HG02885 (cell line): ENCODE data around the gene FARS2.
A peak's percentile ranks its signal among the peaks of the same experiment; 100 is the strongest.

Experiments
- ATAC-seq: cut with Tn5 transposase; IDR thresholded peaks from one replicate; pipeline ENCODE4 v1.9.1; 2021; ENCODE audit warnings: mild to moderate bottlenecking; ENCODE audit not compliant: unreplicated experiment, poor library complexity

Gene FARS2

GRCh38 chr6:5644523-5645185, 383.3 kb downstream of the FARS2 start:
- no peak for ATAC-seq

DNA sequence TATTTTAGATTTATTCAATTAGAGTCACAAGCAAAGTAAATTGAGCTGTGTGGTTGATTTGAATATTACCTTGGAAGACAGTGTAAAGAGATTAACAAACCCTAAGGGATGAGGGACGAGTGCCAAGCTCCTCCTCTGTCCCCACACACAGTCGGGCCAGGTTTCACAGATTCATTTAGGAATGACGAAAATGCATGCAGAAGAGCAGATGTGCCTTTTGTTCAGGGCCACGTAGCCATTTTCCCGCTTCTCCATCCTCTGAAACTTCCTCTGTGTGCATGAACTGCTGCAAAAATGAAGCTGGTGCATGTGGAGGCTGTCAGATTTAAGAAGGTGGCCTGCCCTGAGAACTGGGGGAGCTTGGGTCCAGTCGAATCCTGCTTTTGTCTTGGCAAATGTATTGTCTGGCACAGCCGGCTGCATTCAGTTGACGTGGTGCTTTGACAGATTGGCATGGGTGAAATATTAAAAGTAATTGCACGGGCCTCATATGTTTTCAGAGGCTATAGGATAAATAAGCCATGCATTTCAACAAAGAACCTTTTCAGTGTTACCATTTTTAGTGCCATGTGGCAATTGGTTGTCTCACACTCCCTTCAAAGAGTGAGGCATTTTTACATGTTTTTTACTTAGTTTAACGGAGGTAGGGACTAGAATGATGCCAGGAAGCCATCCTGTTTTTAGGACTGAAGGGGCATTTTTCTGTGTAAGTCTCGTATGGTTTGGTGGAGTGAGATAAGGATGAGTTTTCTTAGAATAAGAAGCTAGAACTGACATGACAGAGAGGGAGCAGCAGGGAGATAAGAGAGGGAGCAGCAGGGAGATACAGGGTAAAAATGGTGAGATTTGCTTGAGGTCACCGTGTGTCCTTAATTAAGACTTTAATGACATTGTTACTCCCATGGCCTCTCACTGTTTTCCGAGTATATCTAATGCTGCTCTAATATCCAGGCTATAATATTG, 384.3 kb downstream of the FARS2 start:
- no peak for ATAC-seq

GRCh38 chr6:5652406-5653137, 391.3 kb downstream of the FARS2 start:
- no peak for ATAC-seq

- no peak for ATAC-seq
These were observed 392.5 kb downstream of the FARS2 start for GRCh38 chr6:5653801-5654200.

DNA sequence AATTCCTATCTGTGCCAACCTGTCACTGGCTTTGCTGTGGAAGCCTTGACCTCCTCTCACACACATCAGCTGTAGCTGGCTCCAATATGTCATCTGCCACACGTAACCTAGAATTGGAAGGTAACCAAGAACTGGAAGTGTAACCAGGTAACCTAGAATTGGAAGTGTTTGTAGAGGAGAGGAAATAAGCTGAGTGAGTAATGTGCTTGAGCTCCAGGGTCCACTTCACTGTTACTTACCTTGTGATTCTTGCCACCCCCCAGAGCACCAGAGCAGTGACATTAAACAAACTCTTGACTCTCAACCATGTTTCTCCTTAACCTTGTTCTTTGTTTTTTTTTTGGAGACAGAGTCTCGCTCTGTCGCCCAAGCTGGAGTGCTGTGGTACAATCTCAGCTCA, 394.9 kb downstream of the FARS2 start:
- no peak for ATAC-seq

DNA sequence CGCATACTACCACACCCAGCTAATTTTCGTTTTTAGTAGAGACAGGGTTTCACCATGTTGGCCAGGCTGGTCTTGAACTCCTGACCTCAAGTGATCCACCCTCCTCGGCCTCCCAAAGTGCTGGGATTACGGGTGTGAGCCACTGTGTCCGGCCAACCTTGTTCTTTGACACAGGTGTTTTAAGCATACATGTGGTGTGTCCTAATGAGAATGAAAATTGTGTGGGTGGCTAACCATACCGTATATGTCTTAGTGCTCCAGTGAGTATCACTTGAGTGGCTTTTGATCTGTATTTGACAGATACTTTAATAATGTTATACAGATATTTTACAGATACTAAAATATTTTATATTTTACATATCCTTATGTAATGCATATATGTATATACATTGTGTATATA, 395.4 kb downstream of the FARS2 start:
- ATAC-seq, result peak; percentile 56

GRCh38 chr6:5657684-5658430, 396.5 kb downstream of the FARS2 start:
- ATAC-seq, result no peak

DNA sequence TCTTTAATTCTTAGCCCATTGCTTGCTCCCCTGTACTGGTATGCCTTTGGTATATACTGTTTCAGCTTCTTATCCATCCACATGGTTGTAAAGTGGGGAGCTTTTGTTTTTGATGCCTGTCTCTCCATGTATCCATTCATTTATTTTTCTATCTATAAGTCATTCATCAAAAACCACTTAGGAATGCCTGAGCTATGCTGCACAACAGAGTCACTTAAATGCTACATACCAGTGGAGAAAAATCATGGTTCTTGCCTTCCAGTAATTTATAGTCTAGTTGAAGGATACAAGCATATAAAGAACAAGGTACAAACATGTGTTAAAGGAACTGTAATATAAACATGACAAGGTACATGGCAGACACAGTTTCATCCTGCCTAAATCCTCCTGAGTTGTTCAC, 398.2 kb downstream of the FARS2 start:
- ATAC-seq, result no peak

DNA sequence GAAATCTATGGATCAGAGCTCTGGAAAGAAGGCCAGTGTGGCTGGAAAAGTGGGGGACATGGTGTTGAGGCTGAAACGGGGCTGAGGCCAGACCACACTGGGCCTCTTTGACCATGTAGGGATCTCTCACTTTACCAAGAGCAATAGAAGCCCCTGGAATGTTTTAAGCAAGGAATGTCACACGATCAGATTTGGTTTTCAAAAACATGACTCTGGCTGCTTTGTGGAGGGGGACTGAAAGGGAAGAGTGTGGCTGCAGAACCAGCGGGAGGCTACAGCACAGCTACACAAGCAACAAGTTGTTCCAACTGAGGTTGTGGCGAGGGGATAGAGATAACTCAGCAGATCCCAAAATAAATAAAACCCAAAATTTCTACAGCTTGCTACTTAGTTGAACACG, 399.5 kb downstream of the FARS2 start:
- ATAC-seq, result no peak

- ATAC-seq, result no peak
These were observed 401.5 kb downstream of the FARS2 start for GRCh38 chr6:5662797-5663196.

GRCh38 chr6:5663259-5663658, 401.9 kb downstream of the FARS2 start:
- no peak for ATAC-seq

- ATAC-seq, result no peak
These were observed 402.4 kb downstream of the FARS2 start for GRCh38 chr6:5663739-5664138.

DNA sequence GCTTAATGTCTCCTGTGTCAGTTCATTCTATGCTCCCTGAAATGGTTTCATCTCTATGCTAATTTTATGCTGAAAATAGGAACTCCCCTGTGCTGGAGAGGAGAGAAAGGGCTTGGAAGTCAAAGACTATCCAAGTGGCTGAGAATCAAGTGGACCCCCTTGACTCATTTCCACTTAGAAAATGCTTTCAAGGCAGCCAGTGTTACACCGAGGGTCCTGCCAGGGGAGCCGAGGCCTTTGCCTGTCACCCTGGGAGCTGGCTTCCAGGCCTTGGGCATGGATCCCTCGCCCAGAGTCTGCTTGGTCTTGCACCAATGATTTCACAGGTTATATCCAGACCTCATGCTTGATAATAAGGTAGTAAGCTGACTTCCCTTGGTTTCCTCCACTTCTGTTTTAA, 402.8 kb downstream of the FARS2 start:
- no peak for ATAC-seq

DNA sequence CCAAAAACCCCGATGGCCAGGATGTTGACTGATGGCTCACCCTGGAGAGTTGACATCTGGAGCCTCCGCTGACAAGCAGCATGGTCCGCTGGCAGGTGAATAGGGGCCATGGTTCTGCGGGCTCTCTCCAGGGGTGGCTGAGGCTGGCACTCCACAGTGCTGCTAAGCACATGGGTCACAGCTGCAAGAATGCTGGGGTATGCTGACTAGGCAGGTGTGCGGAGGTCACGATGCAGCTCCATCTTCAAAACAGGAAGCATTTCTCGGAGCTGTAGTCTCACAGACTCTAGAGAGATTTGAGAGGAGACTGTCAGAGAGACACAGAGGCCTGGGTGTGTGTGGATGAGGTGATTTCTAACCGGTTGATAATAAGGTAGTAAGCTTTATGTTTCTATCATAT, 403.9 kb downstream of the FARS2 start:
- peak; percentile 44 for ATAC-seq

- ATAC-seq, result no peak
These were observed 404.4 kb downstream of the FARS2 start for GRCh38 chr6:5665667-5666066.

GRCh38 chr6:5666695-5667094, 405.4 kb downstream of the FARS2 start:
- ATAC-seq, result no peak

- no peak for ATAC-seq
These were observed 406.4 kb downstream of the FARS2 start for GRCh38 chr6:5667737-5668136.

GRCh38 chr6:5670381-5670780, 409.1 kb downstream of the FARS2 start:
- ATAC-seq, result no peak

- peak; percentile 78 for ATAC-seq
These were observed 409.7 kb downstream of the FARS2 start for GRCh38 chr6:5670811-5671561.
